Activated CD8-positive, alpha-beta memory T cell treated with anti-CD3 and anti-CD28 coated beads, Interleukin-2, amount 50 U/mL, for 24 hours (primary cell): ENCODE measurements around the gene KIF13A.
"Not testable (repeated sequence)": the region's sequence is repeated elsewhere in the genome, so short reads cannot be mapped to it uniquely, and the experiment has no call there.

Source experiments
- DNase-seq: peaks from one replicate; pipeline ENCODE4 v3.0.0-alpha.2; 2020; ENCODE audit errors: extremely low read depth

KIF13A gene

GRCh38 chr6:17900011-17900410 lies 87.4 kb downstream of the KIF13A start:
- no peak for DNase-seq

GRCh38 chr6:17899491-17899890 lies 87.9 kb downstream of the KIF13A start:
- DNase-seq = no peak

GRCh38 chr6:17897681-17898080 lies 89.8 kb downstream of the KIF13A start:
- no peak for DNase-seq

- DNase-seq = no peak
These were observed 92.5 kb downstream of the KIF13A start for GRCh38 chr6:17894905-17895304.

- no peak for DNase-seq
These were observed 93.2 kb downstream of the KIF13A start for GRCh38 chr6:17894191-17894590.

- no peak for DNase-seq
These were observed 95.2 kb downstream of the KIF13A start for GRCh38 chr6:17892097-17892686.

GRCh38 chr6:17890309-17890708 lies 97.1 kb downstream of the KIF13A start:
- DNase-seq = no peak

GRCh38 chr6:17889777-17890176 lies 97.7 kb downstream of the KIF13A start:
- not testable (repeated sequence) for DNase-seq

- DNase-seq = no peak
These were observed 100.5 kb downstream of the KIF13A start for GRCh38 chr6:17886891-17887290.

- DNase-seq = no peak
These were observed 101.4 kb downstream of the KIF13A start for GRCh38 chr6:17885889-17886576.

- no peak for DNase-seq
These were observed 102.6 kb downstream of the KIF13A start for GRCh38 chr6:17884498-17885478.

- no peak for DNase-seq
These were observed 103.6 kb downstream of the KIF13A start for GRCh38 chr6:17883665-17884497.

GRCh38 chr6:17881085-17881858 lies 106.2 kb downstream of the KIF13A start:
- DNase-seq = no peak

GRCh38 chr6:17879184-17879583 lies 108.3 kb downstream of the KIF13A start:
- DNase-seq = no peak

GRCh38 chr6:17878734-17879133 lies 108.7 kb downstream of the KIF13A start:
- DNase-seq = no peak

GRCh38 chr6:17877895-17878440 lies 109.5 kb downstream of the KIF13A start:
- no peak for DNase-seq

GRCh38 chr6:17877196-17877894 lies 110.1 kb downstream of the KIF13A start:
- no peak for DNase-seq

- no peak for DNase-seq
These were observed 112.7 kb downstream of the KIF13A start for GRCh38 chr6:17874753-17875152.

GRCh38 chr6:17872908-17873307 lies 114.5 kb downstream of the KIF13A start:
- DNase-seq = no peak

GRCh38 chr6:17871836-17872235 lies 115.6 kb downstream of the KIF13A start:
- no peak for DNase-seq
